HCT116 (cell line): ENCODE data around the gene ING1. TPM values are rescaled to one million over a fixed set of nuclear protein-coding genes. Genes with fewer than 3 reads are reported as not detected.

Experiments used
- ATAC-seq: fragments of 200-7000 bp; cut with Tn5 transposase; 2 replicates; pipeline ENCODE4 v1.9.1; 2020; ENCODE audit warnings: mild to moderate bottlenecking, moderate library complexity
- BruUV-seq: library from RNA; stranded (reverse); fragments of 400-500 nt; replicated peaks from 2 replicates; lab custom pipeline; 2021; lab: Mats Ljungman, UMichigan
- CTCF ChIA-PET: fragments of 300-600 bp; sonication (Branson Sonifier 250); formaldehyde crosslinking; loops from one replicate; lab custom pipeline; 2021; ENCODE audit warnings: antibody characterized with exemption; lab: Charles Lee
- POLR2A ChIA-PET: fragments of 300-600, 350-600 bp; sonication (Branson Sonifier 250); formaldehyde crosslinking; loops from one replicate; lab custom pipeline; 2021; ENCODE audit warnings: antibody characterized with exemption; lab: Charles Lee
- RAD21 ChIA-PET, 2 experiments: fragments of 300-600 bp; sonication (Branson Sonifier 250); formaldehyde crosslinking; loops; one replicate each; lab custom pipeline; 2023; ENCODE audit warnings: low total read pairs in 2 of 2; ENCODE audit not compliant: uncharacterized antibody in 2 of 2, unreplicated experiment in 2 of 2, low non-redundant PET in 1 of 2; lab: Charles Lee
- DNase-seq: peaks from one replicate; pipeline ENCODE4 v3.0.0-alpha.2; 2010; ENCODE audit warnings: low read depth, low spot score
- H2AFZ ChIP-seq: fragments of 200-600 bp; shearing (Covaris generic), sonication (generic); 2 replicates; pipeline ENCODE4 v1.6.1; 2017; ENCODE audit warnings: low read depth, mixed run types, mixed read lengths, antibody characterized with exemption, low read length; ENCODE audit not compliant: poor library complexity, severe bottlenecking
- H3K27ac ChIP-seq: 2 replicates; pipeline ENCODE4 v1.5.1; 2012; ENCODE audit warnings: low read depth, low read length
- H3K27me3 ChIP-seq: fragments of 200-600 bp; sonication (generic); 2 replicates; pipeline ENCODE4 v1.6.1; 2016; ENCODE audit warnings: mixed run types, low read length, mixed read lengths; ENCODE audit not compliant: insufficient read depth
- H3K36me3 ChIP-seq, 2 experiments: fragments of 200-500 bp in 1 of 2; fragments of 200-600 bp in 1 of 2; sonication (Bioruptor generic) in 1 of 2; sonication (generic) in 1 of 2; 2 replicates each; pipeline versions ENCODE4 v1.5.1 to v1.6.1; 2014 to 2016; ENCODE audit warnings: low read length in 2 of 2, inconsistent platforms in 1 of 2, mixed read lengths in 1 of 2, mixed run types in 1 of 2; ENCODE audit not compliant: insufficient read depth in 2 of 2, control insufficient read depth in 1 of 2
- H3K4me1 ChIP-seq, 2 experiments: fragments of 200-600 bp in 1 of 2; sonication (generic) in 1 of 2; 2 replicates each; pipeline versions ENCODE4 v1.5.1 to v1.6.1; 2012 to 2017; ENCODE audit warnings: low read length in 2 of 2, inconsistent platforms in 1 of 2, mild to moderate bottlenecking in 1 of 2, mixed read lengths in 1 of 2, mixed run types in 1 of 2, moderate library complexity in 1 of 2; ENCODE audit not compliant: insufficient read depth in 2 of 2, control insufficient read depth in 1 of 2
- H3K4me2 ChIP-seq: fragments of 200-600 bp; sonication (generic); 2 replicates; pipeline ENCODE4 v1.6.1; 2017; ENCODE audit warnings: mixed run types, low read length, mixed read lengths
- H3K4me3 ChIP-seq, 2 experiments: fragments of 200-600 bp in 1 of 2; sonication (generic) in 1 of 2; replicated peaks in 1 of 2; 2 replicates each; pipeline ENCODE4 v1.5.1; 2011 to 2016; ENCODE audit warnings: low read length in 2 of 2, control low read depth in 1 of 2, low read depth in 1 of 2, mild to moderate bottlenecking in 1 of 2, mixed read lengths in 1 of 2, mixed run types in 1 of 2
- H3K79me2 ChIP-seq: fragments of 200-600 bp; sonication (generic); 2 replicates; pipeline ENCODE4 v1.6.1; 2017; ENCODE audit warnings: mild to moderate bottlenecking, mixed run types, low read length, moderate library complexity, mixed read lengths; ENCODE audit not compliant: insufficient read depth
- H3K9ac ChIP-seq: fragments of 200-600 bp; sonication (generic); 2 replicates; pipeline ENCODE4 v1.6.1; 2016; ENCODE audit warnings: low read length, mixed read lengths
- H3K9me2 ChIP-seq: fragments of 200-600 bp; sonication (generic), shearing (Covaris generic); 2 replicates; pipeline ENCODE4 v1.6.1; 2017; ENCODE audit warnings: mixed run types, mild to moderate bottlenecking, moderate library complexity; ENCODE audit not compliant: insufficient read depth
- H3K9me3 ChIP-seq, 2 experiments: fragments of 200-500 bp in 1 of 2; fragments of 200-600 bp in 1 of 2; sonication (Bioruptor generic) in 1 of 2; sonication (generic) in 1 of 2; 2 replicates each; pipeline ENCODE4 v1.6.1; 2014 to 2017; ENCODE audit warnings: low read length in 2 of 2, mixed read lengths in 2 of 2, inconsistent platforms in 1 of 2, low read depth in 1 of 2, mild to moderate bottlenecking in 1 of 2, mixed run types in 1 of 2, moderate library complexity in 1 of 2; ENCODE audit not compliant: control insufficient read depth in 1 of 2, insufficient read depth in 1 of 2
- H4K20me1 ChIP-seq: fragments of 200-600 bp; sonication (generic), shearing (Covaris generic); 2 replicates; pipeline ENCODE4 v1.6.1; 2017; ENCODE audit warnings: mixed run types, mild to moderate bottlenecking, moderate library complexity; ENCODE audit not compliant: insufficient read depth
- CEBPB ChIP-seq: IDR thresholded peaks from 2 replicates; pipeline ENCODE4 v1.6.1; 2012; ENCODE audit warnings: low read depth
- EGR1 ChIP-seq: IDR thresholded peaks from 2 replicates; pipeline ENCODE4 v1.6.1; 2012; ENCODE audit warnings: low read depth
- RAD21 ChIP-seq: IDR thresholded peaks from 2 replicates; pipeline ENCODE4 v1.6.1; 2012; ENCODE audit warnings: low read depth, mild to moderate bottlenecking
- SP1 ChIP-seq: IDR thresholded peaks from 2 replicates; pipeline ENCODE4 v1.6.1; 2012; ENCODE audit warnings: low read depth
- TCF7L2 ChIP-seq: IDR thresholded peaks from 2 replicates; pipeline ENCODE4 v1.7.0; 2011; ENCODE audit warnings: borderline replicate concordance, inconsistent platforms; ENCODE audit not compliant: insufficient read depth, insufficient read length; ENCODE audit errors: extremely low read depth
- ZBTB33 ChIP-seq: IDR thresholded peaks from 2 replicates; pipeline ENCODE4 v1.6.1; 2011; ENCODE audit warnings: mild to moderate bottlenecking, low read length, moderate library complexity; ENCODE audit not compliant: insufficient replicate concordance; ENCODE audit errors: extremely low read depth
- ZFX ChIP-seq: fragments of 450-650 bp; IDR thresholded peaks from 2 replicates; pipeline ENCODE4 v1.6.1; 2017
- ZNF274 ChIP-seq: fragments of 200-500 bp; sonication (Bioruptor generic); IDR thresholded peaks from 2 replicates; pipeline ENCODE4 v1.6.1; 2014; ENCODE audit warnings: mild to moderate bottlenecking, low read depth, low read length, inconsistent platforms
- intact Hi-C: fragments of 100-400 bp; cut with micrococcal nuclease; formaldehyde crosslinking; loops from 2 replicates; pipeline ENCODE4 v1.10.0; 2022
- total RNA-seq: library from RNA; stranded (reverse); gene quantifications from one replicate; pipeline ENCODE4 v1.2.1, GENCODE V29; 2021; ENCODE audit not compliant: unreplicated experiment
- TF ChIP-seq, protein P1 (sequence below): IDR thresholded peaks from 2 replicates; pipeline ENCODE4 v1.6.1; 2012; ENCODE audit warnings: low read depth
- TF ChIP-seq, protein P2 (sequence below): IDR thresholded peaks from 2 replicates; pipeline ENCODE4 v1.6.1; 2012
- TF ChIP-seq, protein P3 (sequence below), 3 experiments: fragments of 200-600 bp in 1 of 3; sonication (generic) in 1 of 3; IDR thresholded peaks in 2 of 3; conservative IDR thresholded peaks in 1 of 3; 2 replicates each; pipeline ENCODE4 v1.5.1; 2012 to 2017; ENCODE audit warnings: low read depth in 2 of 3, low read length in 2 of 3, antibody characterized with exemption in 1 of 3, borderline replicate concordance in 1 of 3, control low read depth in 1 of 3, mild to moderate bottlenecking in 1 of 3, mixed read lengths in 1 of 3, mixed run types in 1 of 3, moderate library complexity in 1 of 3; ENCODE audit not compliant: insufficient read depth in 1 of 3

ING1 gene
- total RNA-seq, 1 experiment from 2014 or later = 27.0 TPM

GRCh38 chr13:110682746-110683145 is 30.8 kb upstream of the ING1 start (continued):
- TF ChIP-seq, protein P1, sequence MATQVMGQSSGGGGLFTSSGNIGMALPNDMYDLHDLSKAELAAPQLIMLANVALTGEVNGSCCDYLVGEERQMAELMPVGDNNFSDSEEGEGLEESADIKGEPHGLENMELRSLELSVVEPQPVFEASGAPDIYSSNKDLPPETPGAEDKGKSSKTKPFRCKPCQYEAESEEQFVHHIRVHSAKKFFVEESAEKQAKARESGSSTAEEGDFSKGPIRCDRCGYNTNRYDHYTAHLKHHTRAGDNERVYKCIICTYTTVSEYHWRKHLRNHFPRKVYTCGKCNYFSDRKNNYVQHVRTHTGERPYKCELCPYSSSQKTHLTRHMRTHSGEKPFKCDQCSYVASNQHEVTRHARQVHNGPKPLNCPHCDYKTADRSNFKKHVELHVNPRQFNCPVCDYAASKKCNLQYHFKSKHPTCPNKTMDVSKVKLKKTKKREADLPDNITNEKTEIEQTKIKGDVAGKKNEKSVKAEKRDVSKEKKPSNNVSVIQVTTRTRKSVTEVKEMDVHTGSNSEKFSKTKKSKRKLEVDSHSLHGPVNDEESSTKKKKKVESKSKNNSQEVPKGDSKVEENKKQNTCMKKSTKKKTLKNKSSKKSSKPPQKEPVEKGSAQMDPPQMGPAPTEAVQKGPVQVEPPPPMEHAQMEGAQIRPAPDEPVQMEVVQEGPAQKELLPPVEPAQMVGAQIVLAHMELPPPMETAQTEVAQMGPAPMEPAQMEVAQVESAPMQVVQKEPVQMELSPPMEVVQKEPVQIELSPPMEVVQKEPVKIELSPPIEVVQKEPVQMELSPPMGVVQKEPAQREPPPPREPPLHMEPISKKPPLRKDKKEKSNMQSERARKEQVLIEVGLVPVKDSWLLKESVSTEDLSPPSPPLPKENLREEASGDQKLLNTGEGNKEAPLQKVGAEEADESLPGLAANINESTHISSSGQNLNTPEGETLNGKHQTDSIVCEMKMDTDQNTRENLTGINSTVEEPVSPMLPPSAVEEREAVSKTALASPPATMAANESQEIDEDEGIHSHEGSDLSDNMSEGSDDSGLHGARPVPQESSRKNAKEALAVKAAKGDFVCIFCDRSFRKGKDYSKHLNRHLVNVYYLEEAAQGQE = no peak
- TF ChIP-seq SP1 (no peak), ZFX (no peak), CEBPB (no peak), ZNF274 (no peak)

GRCh38 chr13:110683203-110683883 is 30.2 kb upstream of the ING1 start:
- H3K4me3 ChIP-seq = no peak overlapping the region
- no peak overlapping the region for H3K4me2 ChIP-seq
- H3K9me3 ChIP-seq = no peaks in the 10 kb centered on the region
- ChIA-PET RAD21 (interaction anchor here in 1 of 2 experiments (0.6 kb wide), 1 partner anchor 23 kb away, joined by 3 read pairs; the partner anchor contains the start of gene CARS2), POLR2A (interaction anchor here (0.7 kb wide), 1 partner anchor 29 kb away, joined by 3 read pairs; no protein-coding TSS in a partner anchor), CTCF (interaction anchor here (1.5 kb wide), 1 partner anchor 232 kb away, joined by 3 read pairs; the partner anchor contains the start of gene ANKRD10)
- ATAC-seq (peak; percentile 70), DNase-seq (peak; percentile 8)
- no peak overlapping the region for H2AFZ ChIP-seq
- H4K20me1 ChIP-seq = no peaks in the 10 kb centered on the region
- no TSS peak for BruUV-seq
- no peaks in the 10 kb centered on the region for H3K27me3 ChIP-seq
- no peak overlapping the region for H3K27ac ChIP-seq
- H3K9me2 ChIP-seq = no peaks in the 10 kb centered on the region
- peaks cover 20 to 45% of the 10 kb centered on the region in 2 experiments for H3K36me3 ChIP-seq
- 0 out of 2 replicates have a peak, but pooled peaks cover 4% of the 10 kb centered on the region for H3K79me2 ChIP-seq
- H3K9ac ChIP-seq = no peak overlapping the region
- H3K4me1 ChIP-seq = no peaks in the 10 kb centered on the region
- intact Hi-C loops = loop anchor here (5.0 kb wide), 1 partner anchor 134 kb away; no protein-coding TSS in a partner anchor
- TF ChIP-seq TCF7L2 (no peak), RAD21 (peak; percentile 61), ZBTB33 (no peak), EGR1 (no peak)
- TF ChIP-seq, protein P2, sequence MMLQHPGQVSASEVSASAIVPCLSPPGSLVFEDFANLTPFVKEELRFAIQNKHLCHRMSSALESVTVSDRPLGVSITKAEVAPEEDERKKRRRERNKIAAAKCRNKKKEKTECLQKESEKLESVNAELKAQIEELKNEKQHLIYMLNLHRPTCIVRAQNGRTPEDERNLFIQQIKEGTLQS = no peak
- TF ChIP-seq, protein P3, sequence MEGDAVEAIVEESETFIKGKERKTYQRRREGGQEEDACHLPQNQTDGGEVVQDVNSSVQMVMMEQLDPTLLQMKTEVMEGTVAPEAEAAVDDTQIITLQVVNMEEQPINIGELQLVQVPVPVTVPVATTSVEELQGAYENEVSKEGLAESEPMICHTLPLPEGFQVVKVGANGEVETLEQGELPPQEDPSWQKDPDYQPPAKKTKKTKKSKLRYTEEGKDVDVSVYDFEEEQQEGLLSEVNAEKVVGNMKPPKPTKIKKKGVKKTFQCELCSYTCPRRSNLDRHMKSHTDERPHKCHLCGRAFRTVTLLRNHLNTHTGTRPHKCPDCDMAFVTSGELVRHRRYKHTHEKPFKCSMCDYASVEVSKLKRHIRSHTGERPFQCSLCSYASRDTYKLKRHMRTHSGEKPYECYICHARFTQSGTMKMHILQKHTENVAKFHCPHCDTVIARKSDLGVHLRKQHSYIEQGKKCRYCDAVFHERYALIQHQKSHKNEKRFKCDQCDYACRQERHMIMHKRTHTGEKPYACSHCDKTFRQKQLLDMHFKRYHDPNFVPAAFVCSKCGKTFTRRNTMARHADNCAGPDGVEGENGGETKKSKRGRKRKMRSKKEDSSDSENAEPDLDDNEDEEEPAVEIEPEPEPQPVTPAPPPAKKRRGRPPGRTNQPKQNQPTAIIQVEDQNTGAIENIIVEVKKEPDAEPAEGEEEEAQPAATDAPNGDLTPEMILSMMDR (IDR thresholded peaks at IDR 0.05 in 2 of 3, conservative IDR thresholded peaks at IDR 0.05 in 1 of 3; ENCODE audit: borderline replicate concordance in 1 of 3, insufficient read depth in 1 of 3, low read depth in 2 of 3, low read length in 2 of 3) = peak; percentile 45 to 47 (median 46); a peak in 5 of 6 replicates
